Heart left ventricle (tissue), 13 donors: ENCODE results near the gene KNSTRN.

Experiments
- CTCF ChIP-seq, 12 donors: fragments of 200-600 bp; sonication (generic) in 4 of 12; IDR thresholded peaks; one replicate each; pipeline versions ENCODE4 v1.5.0 to v1.8.0; 2018 to 2022; ENCODE audit warnings: antibody characterized with exemption in 12 of 12, mild to moderate bottlenecking in 5 of 12
- POLR2A ChIP-seq, 2 donors: fragments of 450-650 bp; IDR thresholded peaks; one replicate each; pipeline ENCODE4 v1.6.1; 2017; ENCODE audit warnings: antibody characterized with exemption in 2 of 2, mild to moderate bottlenecking in 2 of 2, moderate library complexity in 2 of 2
- donor health status: ischemic (EF 13 %, LVEDD 7.1; RV severe dilation, severe dysfunction).
- donor health status: DM: no; HTN: yes; CAD: no.
- donor health status: DM: no; HTN: no; CAD: no.
- donor health status: ischemic (EF 25% LVEDD 6.9; RV normal size, moderate dysfunction).
- donor health status: ischemic (EF 25% LVEDD 5.7; RV mildly dilated, moderate dysfunction).
- donor health status: ischemic (EF 35%, LVEDD 5.7; RV mildly dilated, moderate dysfunction).
- donor health status: nonischemic (EF 11% LVEDD 7.7; RV severe dilation, severe dysfunction).
- donor health status: DM: yes; HTN: yes; CAD: no.
- donor health status: PGD.
- donor health status: ischemic (EF 29% LVEDD 5.4; RV normal size, mild dysfunction).
- donor health status: nonischemic (EF 23%, LVEDD 6.1; RV moderate dilation, normal function).

GRCh38 chr15:40367371-40367685 is 15.2 kb upstream of the KNSTRN start:
- TF ChIP-seq CTCF (IDR thresholded peaks at IDR 0.05) (no peak), POLR2A (IDR thresholded peaks at IDR 0.05) (no peak)
